GM12878 (cell line): ENCODE results near the gene PRKCD. TPM values are rescaled to one million over a fixed set of nuclear protein-coding genes. Genes with fewer than 3 reads are reported as not detected.

ENCODE experiments used
- ATF7 ChIP-seq: fragments of 450-650 bp; IDR thresholded peaks from 2 replicates; pipeline ENCODE4 v1.6.1; 2016; ENCODE audit warnings: low read depth, mild to moderate bottlenecking
- CEBPB ChIP-seq, 2 experiments: fragments of 150-350 bp in 1 of 2; IDR thresholded peaks; 2 replicates each; pipeline ENCODE4 v1.6.1; 2012 to 2014; ENCODE audit warnings: low read depth in 2 of 2, low read length in 2 of 2, borderline replicate concordance in 1 of 2, inconsistent platforms in 1 of 2
- CHD1 ChIP-seq: IDR thresholded peaks from 2 replicates; pipeline ENCODE4 v1.6.1; 2012; ENCODE audit warnings: low read depth, low read length, improper control_type of control experiment
- CHD4 ChIP-seq: fragments of 200-600 bp; sonication (generic); IDR thresholded peaks from 2 replicates; pipeline ENCODE4 v1.6.1; 2016; ENCODE audit warnings: mild to moderate bottlenecking
- EP300 ChIP-seq, 2 experiments: fragments of 150-350 bp in 1 of 2; IDR thresholded peaks; 2 replicates each; pipeline ENCODE4 v1.6.1; 2011 to 2012; ENCODE audit warnings: low read depth in 2 of 2, low read length in 2 of 2, borderline replicate concordance in 1 of 2, improper control_type of control experiment in 1 of 2, inconsistent platforms in 1 of 2; ENCODE audit not compliant: control insufficient read depth in 1 of 2
- FOXK2 ChIP-seq: fragments of 450-650 bp; IDR thresholded peaks from 2 replicates; pipeline ENCODE4 v1.6.1; 2017; ENCODE audit warnings: mild to moderate bottlenecking, moderate library complexity
- IKZF2 ChIP-seq, 2 experiments: fragments of 450-650 bp; IDR thresholded peaks; 2 replicates each; pipeline ENCODE4 v1.6.1; 2017; ENCODE audit warnings: mild to moderate bottlenecking in 2 of 2, moderate library complexity in 2 of 2
- IRF5 ChIP-seq: fragments of 450-650 bp; IDR thresholded peaks from 2 replicates; pipeline ENCODE4 v1.6.1; 2017; ENCODE audit warnings: borderline replicate concordance
- NFYA ChIP-seq: IDR thresholded peaks from 2 replicates; pipeline ENCODE4 v1.6.1; 2011; ENCODE audit warnings: low read depth, mild to moderate bottlenecking, low read length, improper control_type of control experiment, borderline replicate concordance
- NKRF ChIP-seq: fragments of 450-650 bp; conservative IDR thresholded peaks from 2 replicates; pipeline ENCODE4 v1.6.1; 2017; ENCODE audit warnings: mild to moderate bottlenecking, moderate library complexity
- RB1 ChIP-seq: fragments of 450-650 bp; formaldehyde crosslinking; IDR thresholded peaks from 2 replicates; pipeline ENCODE4 v1.6.1; 2017; ENCODE audit warnings: mild to moderate bottlenecking, borderline replicate concordance
- SPI1 ChIP-seq: IDR thresholded peaks from 2 replicates; pipeline ENCODE4 v1.6.1; 2011; ENCODE audit warnings: low read depth, mild to moderate bottlenecking, low read length, moderate library complexity, borderline replicate concordance; ENCODE audit not compliant: insufficient read depth
- TCF12 ChIP-seq: IDR thresholded peaks from 2 replicates; pipeline ENCODE4 v1.6.1; 2011; ENCODE audit warnings: low read depth, mild to moderate bottlenecking, low read length
- YY1 ChIP-seq: IDR thresholded peaks from 2 replicates; pipeline ENCODE4 v1.6.1; 2011; ENCODE audit warnings: low read depth, mild to moderate bottlenecking, low read length
- ZNF24 ChIP-seq: fragments of 450-650 bp; IDR thresholded peaks from 2 replicates; pipeline ENCODE4 v1.6.1; 2017; ENCODE audit warnings: antibody characterized with exemption, mild to moderate bottlenecking
- ZNF622 ChIP-seq: fragments of 450-650 bp; IDR thresholded peaks from 2 replicates; pipeline ENCODE4 v1.6.1; 2017; ENCODE audit warnings: mild to moderate bottlenecking, inconsistent platforms
- ZZZ3 ChIP-seq: IDR thresholded peaks from 2 replicates; pipeline ENCODE4 v1.6.1; 2011; ENCODE audit warnings: low read depth; ENCODE audit not compliant: control insufficient read depth, insufficient read length
- polyA plus RNA-seq, 11 experiments: library from polyadenylated mRNA; depleted of rRNA in 4 of 11; unstranded in 6 of 11; stranded (reverse) in 5 of 11; fragments of >200 nt; fragmentation: Nextera tagmentation in 4 of 11; fragmentation: Illumina TruSeq in 1 of 11; extraction: Ambion mirVana in 4 of 11; extraction: Trizol in 1 of 11; gene quantifications; 1 replicate in 1 of 11; 2 replicates in 10 of 11; pipeline versions ENCODE4 v1.2.1 to v1.2.3, GENCODE V29; 2011 to 2016; ENCODE audit warnings: inconsistent platforms in 2 of 11, missing spikeins in 2 of 11, low read depth in 1 of 11
- total RNA-seq, 4 experiments: library from RNA; depleted of rRNA in 3 of 4; stranded (reverse); fragments of >200 nt in 3 of 4; fragmentation: Illumina TruSeq in 1 of 4; extraction: Trizol in 1 of 4; gene quantifications; 2 replicates each; pipeline versions ENCODE4 v1.2.1 to v1.2.3, GENCODE V29; 2013 to 2021
- TF ChIP-seq, protein P1 (sequence below): fragments of 450-650 bp; IDR thresholded peaks from 2 replicates; pipeline ENCODE4 v1.6.1; 2016; ENCODE audit warnings: mild to moderate bottlenecking
- TF ChIP-seq, protein P2 (sequence below): IDR thresholded peaks from 2 replicates; pipeline ENCODE4 v1.6.1; 2012; ENCODE audit warnings: low read depth, low read length, improper control_type of control experiment
- TF ChIP-seq, protein P3 (sequence below): IDR thresholded peaks from 2 replicates; pipeline ENCODE4 v1.6.1; 2012; ENCODE audit warnings: low read depth, low read length, improper control_type of control experiment

PRKCD gene
- total and polyA plus RNA-seq, 10 of the 15 experiments (the other 5 are each of a cell fraction or from before 2014, with no cell fraction given): 10.0 to 114 (median 42.4) TPM

DNA sequence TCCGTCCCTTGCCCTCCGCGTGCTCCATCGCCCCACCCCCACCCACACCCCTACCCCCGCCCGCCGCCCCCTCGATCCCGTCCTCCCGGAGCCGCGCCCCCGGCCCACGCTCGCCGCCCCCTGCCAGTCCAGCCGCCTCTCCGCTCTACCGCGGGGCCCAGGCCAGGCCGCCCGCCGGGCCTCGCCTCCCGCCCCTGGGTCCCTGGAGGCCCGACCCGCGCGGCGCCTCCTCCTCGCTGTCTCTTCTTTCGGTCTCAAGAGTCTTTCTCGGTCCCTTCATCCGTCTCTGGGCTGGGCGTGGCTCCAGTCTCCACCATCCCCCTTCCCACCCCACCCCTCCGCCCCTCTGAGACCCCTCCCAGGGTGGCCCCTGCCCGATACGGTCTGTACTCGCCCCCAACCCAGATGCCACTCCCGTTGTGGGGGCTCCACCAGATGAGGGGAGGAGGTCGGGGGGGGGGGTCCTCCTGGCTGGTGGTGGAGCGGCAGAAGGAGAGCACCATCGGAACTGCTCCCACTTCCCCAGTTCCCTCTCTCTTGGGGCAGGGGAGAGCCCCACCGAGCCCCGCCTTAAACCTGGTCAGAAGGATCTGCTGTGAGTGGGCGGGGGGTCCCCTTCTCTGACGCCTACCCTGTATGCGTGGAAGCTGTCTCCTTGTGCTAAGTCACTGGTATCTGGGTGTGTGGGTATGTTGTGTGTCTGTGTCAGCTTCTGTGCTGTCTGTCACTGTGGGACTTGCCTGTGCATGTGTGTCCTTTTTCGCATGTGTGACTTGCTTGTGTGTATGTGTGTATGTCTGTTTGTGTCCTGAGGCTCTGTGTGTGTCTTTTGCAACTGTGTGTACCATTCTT is 1.0 kb downstream of the PRKCD start (continued):
- TF ChIP-seq ATF7: peak; percentile 56; the same call in 1 of the 2 replicates
- TF ChIP-seq IKZF2 (IDR thresholded peaks at IDR 0.05): peak; percentile 78 to 82
- TF ChIP-seq CEBPB (IDR thresholded peaks at IDR 0.05; ENCODE audit: borderline replicate concordance in 1 of 2, low read depth in 2 of 2, low read length in 2 of 2): no peak
- no peak for TF ChIP-seq RB1
- no peak for TF ChIP-seq ZNF622
- no peak for TF ChIP-seq ZZZ3
- TF ChIP-seq, protein P1, sequence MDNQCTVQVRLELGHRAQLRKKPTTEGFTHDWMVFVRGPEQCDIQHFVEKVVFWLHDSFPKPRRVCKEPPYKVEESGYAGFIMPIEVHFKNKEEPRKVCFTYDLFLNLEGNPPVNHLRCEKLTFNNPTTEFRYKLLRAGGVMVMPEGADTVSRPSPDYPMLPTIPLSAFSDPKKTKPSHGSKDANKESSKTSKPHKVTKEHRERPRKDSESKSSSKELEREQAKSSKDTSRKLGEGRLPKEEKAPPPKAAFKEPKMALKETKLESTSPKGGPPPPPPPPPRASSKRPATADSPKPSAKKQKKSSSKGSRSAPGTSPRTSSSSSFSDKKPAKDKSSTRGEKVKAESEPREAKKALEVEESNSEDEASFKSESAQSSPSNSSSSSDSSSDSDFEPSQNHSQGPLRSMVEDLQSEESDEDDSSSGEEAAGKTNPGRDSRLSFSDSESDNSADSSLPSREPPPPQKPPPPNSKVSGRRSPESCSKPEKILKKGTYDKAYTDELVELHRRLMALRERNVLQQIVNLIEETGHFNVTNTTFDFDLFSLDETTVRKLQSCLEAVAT: no peak
- no peak for TF ChIP-seq IRF5
- TF ChIP-seq NFYA: no peak
- no peak for TF ChIP-seq ZNF24
- no peak for TF ChIP-seq CHD1
- no peak for TF ChIP-seq FOXK2
- peak; percentile 91 for TF ChIP-seq SPI1
- peak; percentile 49 for TF ChIP-seq NKRF
- TF ChIP-seq EP300 (IDR thresholded peaks at IDR 0.05; ENCODE audit: borderline replicate concordance in 1 of 2, control insufficient read depth in 1 of 2, low read depth in 2 of 2, low read length in 2 of 2): no peak
- TF ChIP-seq, protein P2, sequence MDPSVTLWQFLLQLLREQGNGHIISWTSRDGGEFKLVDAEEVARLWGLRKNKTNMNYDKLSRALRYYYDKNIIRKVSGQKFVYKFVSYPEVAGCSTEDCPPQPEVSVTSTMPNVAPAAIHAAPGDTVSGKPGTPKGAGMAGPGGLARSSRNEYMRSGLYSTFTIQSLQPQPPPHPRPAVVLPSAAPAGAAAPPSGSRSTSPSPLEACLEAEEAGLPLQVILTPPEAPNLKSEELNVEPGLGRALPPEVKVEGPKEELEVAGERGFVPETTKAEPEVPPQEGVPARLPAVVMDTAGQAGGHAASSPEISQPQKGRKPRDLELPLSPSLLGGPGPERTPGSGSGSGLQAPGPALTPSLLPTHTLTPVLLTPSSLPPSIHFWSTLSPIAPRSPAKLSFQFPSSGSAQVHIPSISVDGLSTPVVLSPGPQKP: no peak
- TF ChIP-seq, protein P3, sequence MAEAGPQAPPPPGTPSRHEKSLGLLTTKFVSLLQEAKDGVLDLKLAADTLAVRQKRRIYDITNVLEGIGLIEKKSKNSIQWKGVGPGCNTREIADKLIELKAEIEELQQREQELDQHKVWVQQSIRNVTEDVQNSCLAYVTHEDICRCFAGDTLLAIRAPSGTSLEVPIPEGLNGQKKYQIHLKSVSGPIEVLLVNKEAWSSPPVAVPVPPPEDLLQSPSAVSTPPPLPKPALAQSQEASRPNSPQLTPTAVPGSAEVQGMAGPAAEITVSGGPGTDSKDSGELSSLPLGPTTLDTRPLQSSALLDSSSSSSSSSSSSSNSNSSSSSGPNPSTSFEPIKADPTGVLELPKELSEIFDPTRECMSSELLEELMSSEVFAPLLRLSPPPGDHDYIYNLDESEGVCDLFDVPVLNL: no peak
- no peak for TF ChIP-seq CHD4
- TF ChIP-seq YY1: no peak
- TF ChIP-seq TCF12: no peak
